Endothelial cell of umbilical vein (primary cell): Measurements from ENCODE around the gene BAG5. TPM values are rescaled to one million over a fixed set of nuclear protein-coding genes. Genes with fewer than 3 reads are reported as not detected.

Experiments used
- BruUV-seq: library from RNA; stranded (reverse); fragments of 400-500 nt; replicated peaks from 2 replicates; lab custom pipeline; 2021; lab: Mats Ljungman, UMichigan
- CTCF ChIA-PET: fragments of 300-600, 350-600 bp; sonication (Branson Sonifier 250); formaldehyde crosslinking; loops from one replicate; lab custom pipeline; 2021; ENCODE audit warnings: antibody characterized with exemption, inconsistent platforms; lab: Charles Lee
- POLR2A ChIA-PET: fragments of 300-600, 350-600 bp; sonication (Branson Sonifier 250); formaldehyde crosslinking; loops from one replicate; lab custom pipeline; 2021; ENCODE audit warnings: antibody characterized with exemption, inconsistent platforms; lab: Charles Lee
- DNase-seq: peaks from one replicate; pipeline ENCODE4 v3.0.0-alpha.2; 2011; ENCODE audit warnings: low read depth, low spot score
- FAIRE-seq: peaks from 2 replicates; lab custom pipeline; 2011; peaks lifted over from hg19 to GRCh38; lab: Jason Lieb, UNC
- H2AFZ ChIP-seq: 2 replicates; pipeline ENCODE4 v1.6.0; 2012; ENCODE audit warnings: low read depth, low read length, control low read depth, inconsistent platforms
- H3K27ac ChIP-seq: 2 replicates; pipeline ENCODE4 v1.5.1; 2011; ENCODE audit warnings: low read depth, mild to moderate bottlenecking, control low read depth, low read length, moderate library complexity; ENCODE audit not compliant: insufficient read depth
- H3K27me3 ChIP-seq, 2 experiments: 2 replicates each; pipeline versions ENCODE4 v1.6.0 to v1.6.1; 2011; ENCODE audit warnings: low read length in 2 of 2, mixed read lengths in 1 of 2; ENCODE audit not compliant: control insufficient read depth in 2 of 2, insufficient read depth in 2 of 2
- H3K36me3 ChIP-seq, 2 experiments: 2 replicates in 1 of 2; 3 replicates in 1 of 2; pipeline ENCODE4 v1.5.1; 2011; ENCODE audit warnings: low read length in 2 of 2, mild to moderate bottlenecking in 1 of 2, moderate library complexity in 1 of 2; ENCODE audit not compliant: control insufficient read depth in 2 of 2, insufficient read depth in 2 of 2; ENCODE audit errors: extremely low read depth in 1 of 2
- H3K4me1 ChIP-seq: 3 replicates; pipeline ENCODE4 v1.5.1; 2011; ENCODE audit warnings: mild to moderate bottlenecking, low read length; ENCODE audit not compliant: control insufficient read depth, insufficient read depth; ENCODE audit errors: extremely low read depth
- H3K4me2 ChIP-seq: 2 replicates; pipeline ENCODE4 v1.6.1; 2011; ENCODE audit warnings: low read length, control low read depth, mixed read lengths; ENCODE audit not compliant: insufficient read depth
- H3K4me3 ChIP-seq, 3 experiments: fragments of 200-600 bp in 1 of 3; sonication (generic), shearing (Covaris generic) in 1 of 3; replicated peaks in 1 of 3; 2 replicates each; pipeline ENCODE4 v1.5.1; 2011 to 2016; ENCODE audit warnings: control low read depth in 3 of 3, low read length in 3 of 3, mild to moderate bottlenecking in 2 of 3, inconsistent platforms in 1 of 3, low read depth in 1 of 3, moderate library complexity in 1 of 3; ENCODE audit not compliant: insufficient read depth in 1 of 3
- H3K79me2 ChIP-seq: 2 replicates; pipeline ENCODE4 v1.6.0; 2012; ENCODE audit warnings: low read length, inconsistent platforms; ENCODE audit not compliant: control insufficient read depth, insufficient read depth
- H3K9ac ChIP-seq: replicated peaks from 2 replicates; pipeline ENCODE3; 2011; ENCODE audit warnings: low read length, control low read depth; ENCODE audit not compliant: insufficient read depth; ENCODE audit errors: extremely low read depth
- H3K9me1 ChIP-seq: replicated peaks from 3 replicates; pipeline ENCODE4 v1.6.0; 2011; ENCODE audit warnings: mild to moderate bottlenecking, low read length; ENCODE audit not compliant: control insufficient read depth, insufficient read depth; ENCODE audit errors: extremely low read depth
- H3K9me3 ChIP-seq: replicated peaks from 2 replicates; pipeline ENCODE4 v1.5.1; 2012; ENCODE audit warnings: low read length, inconsistent platforms; ENCODE audit not compliant: control insufficient read depth, insufficient read depth
- H4K20me1 ChIP-seq: replicated peaks from 2 replicates; pipeline ENCODE3; 2011; ENCODE audit warnings: mild to moderate bottlenecking, low read length; ENCODE audit not compliant: control insufficient read depth, insufficient read depth; ENCODE audit errors: extremely low read depth
- CTCF ChIP-seq, 2 donors: IDR thresholded peaks; 1 replicate in 1 of 2; 2 replicates in 1 of 2; pipeline ENCODE4 v1.5.1; 2011; ENCODE audit warnings: low read length in 2 of 2, mild to moderate bottlenecking in 2 of 2, moderate library complexity in 2 of 2, control low read depth in 1 of 2, inconsistent platforms in 1 of 2, low read depth in 1 of 2; ENCODE audit not compliant: insufficient read depth in 1 of 2; ENCODE audit errors: extremely low read depth in 1 of 2
- EZH2 ChIP-seq: IDR thresholded peaks from 2 replicates; pipeline ENCODE4 v1.6.1; 2012; ENCODE audit warnings: borderline replicate concordance, low read depth, mild to moderate bottlenecking, moderate library complexity, low read length, inconsistent platforms; ENCODE audit not compliant: severe bottlenecking
- FOS ChIP-seq: IDR thresholded peaks from 2 replicates; pipeline ENCODE4 v1.6.1; 2011; ENCODE audit warnings: mild to moderate bottlenecking, low read length, moderate library complexity, borderline replicate concordance; ENCODE audit not compliant: insufficient read depth
- GATA2 ChIP-seq: IDR thresholded peaks from 2 replicates; pipeline ENCODE4 v1.7.0; 2011; ENCODE audit warnings: low read depth, mild to moderate bottlenecking, moderate library complexity, mixed read lengths, low read length; ENCODE audit not compliant: insufficient read length, insufficient read depth
- JUN ChIP-seq: IDR thresholded peaks from 2 replicates; pipeline ENCODE4 v1.6.1; 2011; ENCODE audit warnings: borderline replicate concordance, low read depth; ENCODE audit not compliant: insufficient read length, insufficient read depth
- MAX ChIP-seq: IDR thresholded peaks from 2 replicates; pipeline ENCODE4 v1.6.1; 2011; ENCODE audit not compliant: insufficient read depth, insufficient read length
- MYC ChIP-seq: IDR thresholded peaks from one replicate; pipeline ENCODE4 v1.6.1; 2011; ENCODE audit warnings: mild to moderate bottlenecking, low read depth, low read length
- POLR2A ChIP-seq: IDR thresholded peaks from 2 replicates; pipeline ENCODE4 v1.6.1; 2012; ENCODE audit warnings: low read depth, mild to moderate bottlenecking, control low read depth, low read length
- POLR2AphosphoS5 ChIP-seq: IDR thresholded peaks from 2 replicates; pipeline ENCODE4 v1.6.1; 2012; ENCODE audit warnings: low read depth, mild to moderate bottlenecking, control low read depth, low read length, moderate library complexity; ENCODE audit not compliant: insufficient read depth
- dilution Hi-C: fragments of 300-500 bp; cut with MboI; formaldehyde crosslinking; loops from one replicate; pipeline ENCODE4 v1.15.0; 2019; ENCODE audit warnings: low sequenced_read_pairs; ENCODE audit not compliant: extremely low pct_ligation_motif_present
- intact Hi-C: fragments of 100-400 bp; cut with micrococcal nuclease; formaldehyde crosslinking; loops from one replicate; pipeline ENCODE4 v1.10.0; 2022
- polyA plus RNA-seq, 4 experiments: library from polyadenylated mRNA; depleted of rRNA in 3 of 4; stranded (reverse) in 3 of 4; unstranded in 1 of 4; fragments of >200 nt; gene quantifications; 2 replicates each; pipeline versions ENCODE4 v1.2.1 to v1.2.3, GENCODE V29; 2011 to 2012; ENCODE audit warnings: missing spikeins in 1 of 4
- total RNA-seq: library from RNA; stranded (reverse); gene quantifications from 2 replicates; pipeline ENCODE4 v1.2.3, GENCODE V29; 2021

BAG5 gene
- total and polyA plus RNA-seq, 2 donors (not counting 3 experiments of a cell fraction or from before 2014, with no cell fraction given): 6.3 to 32.5 TPM

- Histone ChIP-seq H3K4me2 (no peak overlapping the region), H2AFZ (no peak overlapping the region), H3K4me3 (no peak overlapping the region), H3K4me1 (no peaks in the 10 kb centered on the region), H4K20me1 (no peaks in the 10 kb centered on the region), H3K36me3 (no peaks in the 10 kb centered on the region), H3K79me2 (peaks cover 13% of the 10 kb centered on the region), H3K9me3 (no peaks in the 10 kb centered on the region), H3K27ac (no peak overlapping the region), H3K27me3 (no peaks in the 10 kb centered on the region), H3K9ac (no peak overlapping the region), H3K9me1 (no peaks in the 10 kb centered on the region)
- no peak for DNase-seq
- FAIRE-seq: no peak
- no TSS peak for BruUV-seq
- CTCF ChIA-PET: interaction anchor here (0.7 to 14.4 kb wide), 3 partner anchors 34 to 53 kb away, joined by 3 to 209 read pairs (median 4); partner anchors contain the start of gene CKB
- dilution Hi-C loops (no loop called here), intact Hi-C loops (no loop called here)
- TF ChIP-seq POLR2AphosphoS5: no peak
- TF ChIP-seq POLR2A: no peak
- TF ChIP-seq FOS: no peak
- TF ChIP-seq JUN: no peak
- TF ChIP-seq CTCF (IDR thresholded peaks at IDR 0.05; ENCODE audit: extremely low read depth in 1 of 2, insufficient read depth in 1 of 2, low read depth in 1 of 2, low read length in 2 of 2): no peak
- no peak for TF ChIP-seq MAX
- TF ChIP-seq GATA2: no peak
- TF ChIP-seq MYC: no peak
- TF ChIP-seq EZH2: no peak
- POLR2A ChIA-PET: no interaction called here
These were observed 9.6 kb downstream of the BAG5 start for GRCh38 chr14:103552846-103553210.
